Vagina (tissue), 2 donors: Measurements from ENCODE around the gene ZNF578.

Experiments used
- POLR2A ChIP-seq, 2 donors: fragments of 450-650 bp; IDR thresholded peaks; one replicate each; pipeline ENCODE4 v1.6.1; 2017; ENCODE audit warnings: antibody characterized with exemption in 2 of 2, mild to moderate bottlenecking in 2 of 2, moderate library complexity in 2 of 2
- POLR2AphosphoS5 ChIP-seq, 2 donors: sonication (generic); formaldehyde crosslinking; IDR thresholded peaks; one replicate each; pipeline ENCODE4 v1.9.0; 2017; ENCODE audit warnings: antibody characterized with exemption in 2 of 2, mild to moderate bottlenecking in 2 of 2, low read depth in 1 of 2; ENCODE audit not compliant: insufficient read depth in 1 of 2
- TF ChIP-seq, protein P1 (sequence below), 3 experiments: fragments of 450-650 bp in 2 of 3; fragments of 200-600 bp in 1 of 3; sonication (generic) in 1 of 3; IDR thresholded peaks; one replicate each; pipeline ENCODE4 v1.5.1; 2017 to 2019; ENCODE audit warnings: antibody characterized with exemption in 3 of 3, mild to moderate bottlenecking in 2 of 3, moderate library complexity in 2 of 3

DNA sequence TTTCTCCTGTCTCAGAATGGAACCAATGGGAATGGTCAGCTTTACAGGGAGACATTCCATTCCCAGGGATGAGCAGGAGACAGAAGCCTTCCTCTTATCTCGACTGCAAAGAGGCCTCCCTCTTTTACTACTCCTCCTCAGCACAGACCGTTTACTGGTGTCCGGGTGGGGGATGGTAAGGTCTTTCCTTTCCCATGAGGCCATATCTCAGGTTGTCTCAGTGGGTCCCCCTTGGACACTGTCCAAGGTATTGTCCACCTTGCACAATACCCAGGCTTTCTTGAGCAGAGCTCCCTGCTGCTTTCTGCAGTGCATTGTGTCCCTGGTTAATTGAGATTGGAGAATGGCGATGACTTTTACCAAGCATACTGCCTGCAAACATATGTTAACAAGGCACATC is 66.7 kb downstream of the ZNF578 start:
- TF ChIP-seq, protein P1, sequence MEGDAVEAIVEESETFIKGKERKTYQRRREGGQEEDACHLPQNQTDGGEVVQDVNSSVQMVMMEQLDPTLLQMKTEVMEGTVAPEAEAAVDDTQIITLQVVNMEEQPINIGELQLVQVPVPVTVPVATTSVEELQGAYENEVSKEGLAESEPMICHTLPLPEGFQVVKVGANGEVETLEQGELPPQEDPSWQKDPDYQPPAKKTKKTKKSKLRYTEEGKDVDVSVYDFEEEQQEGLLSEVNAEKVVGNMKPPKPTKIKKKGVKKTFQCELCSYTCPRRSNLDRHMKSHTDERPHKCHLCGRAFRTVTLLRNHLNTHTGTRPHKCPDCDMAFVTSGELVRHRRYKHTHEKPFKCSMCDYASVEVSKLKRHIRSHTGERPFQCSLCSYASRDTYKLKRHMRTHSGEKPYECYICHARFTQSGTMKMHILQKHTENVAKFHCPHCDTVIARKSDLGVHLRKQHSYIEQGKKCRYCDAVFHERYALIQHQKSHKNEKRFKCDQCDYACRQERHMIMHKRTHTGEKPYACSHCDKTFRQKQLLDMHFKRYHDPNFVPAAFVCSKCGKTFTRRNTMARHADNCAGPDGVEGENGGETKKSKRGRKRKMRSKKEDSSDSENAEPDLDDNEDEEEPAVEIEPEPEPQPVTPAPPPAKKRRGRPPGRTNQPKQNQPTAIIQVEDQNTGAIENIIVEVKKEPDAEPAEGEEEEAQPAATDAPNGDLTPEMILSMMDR (IDR thresholded peaks at IDR 0.05): no peak
- no peak for TF ChIP-seq POLR2AphosphoS5 (IDR thresholded peaks at IDR 0.05; ENCODE audit: insufficient read depth in 1 of 2, low read depth in 1 of 2)
- TF ChIP-seq POLR2A (IDR thresholded peaks at IDR 0.05): no peak
